Left colon (tissue), 2 donors: ENCODE results near the gene NR3C1. TPM values are rescaled to one million over a fixed set of nuclear protein-coding genes. Genes with fewer than 3 reads are reported as not detected.

ENCODE experiments used
- ATAC-seq: fragments of 200-7000 bp; cut with Tn5 transposase; one replicate; pipeline ENCODE4 v1.9.1; 2020; ENCODE audit warnings: mild to moderate bottlenecking, moderate library complexity
- DNase-seq, 2 donors: peaks; one replicate each; pipeline ENCODE4 v3.0.0-alpha.2; 2020
- intact Hi-C, 2 donors: fragments of 100-400 bp; cut with DNase I in 1 of 2; cut with micrococcal nuclease in 1 of 2; formaldehyde crosslinking; loops; one replicate each; pipeline versions ENCODE4 v1.11.2 to v1.14.0; 2022; cut with DNase I, micrococcal nuclease
- total RNA-seq, 2 donors: library from RNA; stranded (reverse); fragmentation: NEBNext Ultra II Directional; extraction: Animal tissue kit (Norgen Biotek cat#: 25700); gene quantifications; one replicate each; pipeline ENCODE4 v1.2.1, GENCODE V29; 2021
- donor health status: DM: no; HTN: no; CAD: no.
- donor health status: DM: yes; HTN: yes; CAD: no.

NR3C1 gene
- total RNA-seq, 2 donors from 2014 or later = 19.9 to 26.3 TPM

DNA sequence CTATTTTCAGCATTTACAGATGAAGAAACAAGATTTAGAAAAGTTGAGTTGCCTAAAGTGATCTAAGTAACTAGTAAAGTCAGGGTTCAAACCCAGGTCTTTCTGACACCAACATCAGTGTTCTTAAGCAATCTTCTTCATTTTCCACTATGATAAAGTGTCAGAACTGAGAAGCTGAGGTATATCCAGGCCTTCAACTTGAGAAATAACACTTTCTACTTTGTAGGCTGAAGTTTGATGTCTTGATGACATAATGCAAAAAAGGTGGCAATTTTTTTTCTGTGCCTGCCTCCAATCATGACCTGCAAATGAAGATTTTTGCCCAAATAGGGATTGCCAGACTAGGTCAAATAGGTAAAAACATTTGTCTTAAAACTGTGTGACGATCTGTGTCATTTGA, 81.3 kb downstream of the NR3C1 start:
- no peak for ATAC-seq
- intact Hi-C loops = no loop called here
- no peak for DNase-seq

GRCh38 chr5:143319437-143320227, 83.9 kb downstream of the NR3C1 start:
- intact Hi-C loops = no loop called here
- ATAC-seq (no peak), DNase-seq (no peak)

DNA sequence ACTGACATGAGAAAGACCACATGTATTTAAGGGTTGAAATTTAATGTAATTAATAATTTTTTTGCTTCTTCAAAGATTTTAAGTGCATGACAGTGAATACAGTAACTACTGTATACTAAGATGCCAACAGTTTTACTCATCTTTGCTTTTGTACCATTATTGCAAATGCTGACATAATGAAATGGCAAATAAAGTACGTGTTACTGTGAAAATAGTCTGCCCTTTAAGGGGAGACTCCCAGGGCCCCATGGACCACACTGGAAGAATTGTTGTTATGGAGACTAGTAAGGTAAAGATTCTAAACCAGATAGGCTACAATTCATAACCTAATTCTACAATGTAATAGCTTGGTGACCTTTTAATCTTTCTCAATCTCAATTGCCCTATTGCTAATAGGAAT, 84.7 kb downstream of the NR3C1 start:
- ATAC-seq (no peak), DNase-seq (no peak)
- intact Hi-C loops = no loop called here

DNA sequence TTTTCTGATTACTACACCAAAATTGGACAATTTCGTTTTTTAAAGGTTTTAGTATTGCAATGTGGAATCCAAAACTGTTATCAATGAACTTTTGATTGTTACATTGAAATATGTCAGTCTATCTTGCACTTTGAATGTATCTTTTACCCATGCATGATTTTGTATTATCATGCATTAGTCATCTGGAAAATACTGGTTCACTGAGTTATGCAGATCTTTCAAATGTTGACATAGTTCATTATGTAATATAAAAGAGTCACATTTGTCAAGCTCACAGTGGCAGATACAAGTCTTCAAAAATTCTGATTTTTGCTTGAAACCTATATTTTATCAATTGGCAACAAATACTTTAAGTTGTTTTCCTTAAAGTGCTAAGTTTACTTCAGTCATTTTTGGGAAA, 85.2 kb downstream of the NR3C1 start:
- ATAC-seq (no peak), DNase-seq (no peak)
- intact Hi-C loops = no loop called here

DNA sequence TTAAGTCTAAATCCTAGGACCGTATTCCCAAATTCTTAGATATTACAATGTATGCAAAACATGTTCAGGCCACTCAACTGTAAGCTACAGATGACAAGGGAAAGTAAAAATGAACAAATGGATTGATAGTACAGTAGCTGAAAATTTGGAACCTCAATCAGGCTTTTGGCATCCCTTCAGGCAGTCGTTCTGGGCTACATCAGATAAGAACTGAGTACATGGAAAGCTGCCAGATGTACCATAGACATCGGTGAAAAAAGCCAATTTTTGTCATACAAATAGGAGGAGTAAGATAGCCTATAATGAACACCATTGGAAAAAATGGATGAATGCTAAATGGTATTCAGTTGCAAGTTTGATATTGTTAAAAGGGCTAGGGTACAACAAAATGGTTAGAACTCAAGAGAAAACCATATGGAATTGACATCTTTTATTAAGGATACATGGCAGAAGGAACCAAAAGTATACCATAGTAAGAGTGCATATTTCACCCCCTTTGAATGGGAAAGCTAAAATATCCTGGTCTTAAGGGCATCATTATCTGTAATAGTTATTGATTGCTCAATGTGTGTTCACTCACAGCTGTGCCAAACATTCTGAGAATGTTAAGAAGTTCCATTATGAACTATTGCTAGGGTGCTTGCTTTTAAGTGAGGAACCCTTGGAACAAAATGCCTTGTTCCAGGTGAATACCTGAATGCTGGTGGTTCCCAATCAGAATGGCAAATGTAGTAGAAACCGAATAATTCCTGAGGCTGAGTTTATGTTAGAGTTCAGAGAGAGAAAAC, 86.4 kb downstream of the NR3C1 start:
- DNase-seq = no peak
- no peak for ATAC-seq
- intact Hi-C loops = no loop called here

DNA sequence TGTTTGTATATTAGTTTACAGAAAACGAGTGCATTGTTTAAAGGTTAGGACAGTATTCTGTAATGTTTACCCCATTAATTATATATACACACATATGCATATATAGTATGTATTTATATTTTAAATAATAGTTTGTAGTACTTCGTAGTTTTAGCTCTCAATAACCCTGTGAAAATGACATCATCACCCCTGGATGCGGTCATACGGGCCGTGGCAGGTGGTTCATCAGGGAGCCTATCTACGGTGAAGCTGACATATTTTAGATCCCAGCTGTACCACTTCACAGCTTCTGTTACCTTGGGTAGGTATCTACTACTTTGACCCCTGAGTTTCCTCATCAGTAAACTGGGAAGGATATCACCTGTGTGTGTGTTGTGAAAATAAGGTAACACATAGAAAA, 87.1 kb downstream of the NR3C1 start:
- ATAC-seq = no peak
- intact Hi-C loops = no loop called here
- DNase-seq = no peak

DNA sequence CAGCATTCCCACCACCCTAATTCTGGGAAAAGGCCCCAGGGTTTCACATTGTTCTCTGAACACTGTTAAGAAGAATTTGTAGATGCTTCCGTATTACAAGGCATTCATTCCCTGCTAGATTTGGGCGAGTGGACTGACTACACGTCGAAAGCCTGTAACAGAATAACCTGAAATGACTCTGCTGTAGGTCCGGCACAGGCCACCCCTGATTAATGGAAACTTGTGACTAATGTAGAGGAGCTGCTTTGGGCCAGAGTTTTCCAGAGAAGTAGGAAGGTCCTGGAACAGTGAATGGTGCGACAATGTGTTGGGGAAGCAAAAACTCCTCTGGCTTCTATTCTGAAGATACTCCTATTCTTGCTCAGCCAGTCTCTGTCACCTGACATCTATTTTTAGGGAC, 87.6 kb downstream of the NR3C1 start:
- ATAC-seq = no peak
- no peak for DNase-seq
- intact Hi-C loops = no loop called here

DNA sequence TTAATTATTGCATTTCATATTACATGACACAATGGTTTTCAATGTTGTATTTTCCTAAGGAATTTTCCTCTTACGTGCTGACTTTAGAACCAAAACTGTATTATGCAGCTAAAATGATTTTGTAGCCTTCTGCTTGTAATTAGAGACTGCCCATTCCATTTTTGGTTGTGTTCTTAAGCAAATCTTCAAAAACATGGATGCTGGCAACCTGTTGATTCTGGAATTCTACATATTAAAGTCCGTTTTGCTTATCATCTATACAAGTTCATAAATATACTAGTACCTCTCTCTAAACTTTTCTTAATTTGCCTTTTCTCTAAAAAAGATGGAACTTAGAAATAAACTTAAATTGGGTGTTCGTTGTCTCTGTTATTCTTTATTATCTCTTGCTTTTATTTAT, 88.3 kb downstream of the NR3C1 start:
- intact Hi-C loops = no loop called here
- DNase-seq = no peak

GRCh38 chr5:143314659-143315058, 88.8 kb downstream of the NR3C1 start:
- intact Hi-C loops = no loop called here
- DNase-seq (no peak), ATAC-seq (no peak)

More for the DNA sequence above, 88.3 kb downstream of the NR3C1 start:
- ATAC-seq = no peak

- DNase-seq = no peak
- intact Hi-C loops = no loop called here
- no peak for ATAC-seq
Observed at GRCh38 chr5:143314099-143314498, 89.4 kb downstream of the NR3C1 start.

DNA sequence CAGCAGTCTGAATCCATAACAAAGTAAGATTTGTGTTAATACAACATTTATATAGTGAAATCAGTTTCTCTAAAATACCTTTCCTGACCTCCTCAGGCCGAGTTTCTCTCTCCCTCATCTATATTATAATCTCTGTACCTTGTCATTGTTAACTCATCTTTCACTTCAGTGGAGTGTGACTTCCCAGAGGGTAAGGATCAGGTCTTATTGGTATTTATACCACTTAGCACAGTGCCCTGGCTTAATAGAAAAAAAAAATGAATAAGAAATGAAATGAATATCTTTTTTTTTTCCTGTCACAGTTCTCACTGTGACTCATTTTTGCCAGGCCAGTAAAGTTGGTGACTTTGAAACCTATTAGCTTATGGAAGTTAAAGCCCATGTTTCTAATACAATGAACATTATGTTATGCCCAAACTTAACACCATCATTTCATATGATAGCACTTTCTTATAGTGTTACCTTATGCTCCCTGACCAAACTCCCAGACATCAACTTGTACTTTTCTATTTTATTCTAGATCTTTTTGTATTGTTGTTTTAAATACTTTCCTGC, 90.1 kb downstream of the NR3C1 start:
- no peak for DNase-seq
- intact Hi-C loops = no loop called here
- ATAC-seq = no peak

DNA sequence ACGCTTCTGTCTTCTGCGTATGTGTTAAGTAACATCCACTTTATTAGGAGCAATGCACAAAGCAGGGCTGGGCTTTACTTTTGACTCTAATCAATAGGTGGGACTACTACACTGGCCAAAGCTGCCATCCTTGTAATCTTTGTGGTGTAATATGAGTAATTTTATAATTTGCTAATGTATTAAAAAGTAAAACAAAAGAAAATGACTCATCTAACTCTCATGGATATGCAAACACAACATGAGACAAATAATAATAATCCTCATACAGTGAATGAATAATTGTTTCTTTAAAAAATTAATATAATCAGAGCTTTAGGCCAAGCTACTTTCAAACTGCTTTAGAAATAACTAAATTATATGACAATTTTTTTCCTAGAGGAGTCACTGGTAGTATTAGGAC, 90.7 kb downstream of the NR3C1 start:
- no peak for ATAC-seq
- intact Hi-C loops = no loop called here
- DNase-seq = no peak

- intact Hi-C loops = no loop called here
- no peak for DNase-seq
- ATAC-seq = no peak
Observed at GRCh38 chr5:143311955-143312354, 91.5 kb downstream of the NR3C1 start.

GRCh38 chr5:143311428-143311827, 92.1 kb downstream of the NR3C1 start:
- DNase-seq = no peak
- intact Hi-C loops = no loop called here

GRCh38 chr5:143309661-143310431, 93.6 kb downstream of the NR3C1 start:
- intact Hi-C loops = no loop called here
- no peak for ATAC-seq
- no peak for DNase-seq

More at GRCh38 chr5:143311428-143311827, 92.1 kb downstream of the NR3C1 start:
- ATAC-seq = no peak

- intact Hi-C loops = no loop called here
- no peak for DNase-seq
- no peak for ATAC-seq
Observed at GRCh38 chr5:143308731-143309130, 94.8 kb downstream of the NR3C1 start.

DNA sequence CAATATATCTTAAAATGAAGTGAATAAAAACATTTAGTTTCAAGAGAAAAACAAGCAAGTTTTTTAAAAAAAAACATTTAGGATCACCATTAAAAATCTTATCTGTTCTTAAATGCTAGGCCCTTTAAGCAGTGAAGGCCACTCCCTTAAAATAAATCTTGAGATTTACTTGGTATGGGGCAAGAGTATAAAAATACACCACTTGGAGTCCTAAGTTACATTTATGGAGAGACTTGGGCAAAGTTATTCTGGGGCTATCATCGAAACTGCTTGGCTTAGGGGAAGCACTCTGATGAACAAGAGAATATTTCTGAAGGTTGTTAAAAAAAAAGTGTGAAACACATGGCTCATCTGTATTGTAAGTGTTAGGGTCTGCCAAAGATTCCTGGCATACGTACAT, 97.4 kb downstream of the NR3C1 start:
- DNase-seq = no peak
- intact Hi-C loops = no loop called here
- ATAC-seq = no peak

DNA sequence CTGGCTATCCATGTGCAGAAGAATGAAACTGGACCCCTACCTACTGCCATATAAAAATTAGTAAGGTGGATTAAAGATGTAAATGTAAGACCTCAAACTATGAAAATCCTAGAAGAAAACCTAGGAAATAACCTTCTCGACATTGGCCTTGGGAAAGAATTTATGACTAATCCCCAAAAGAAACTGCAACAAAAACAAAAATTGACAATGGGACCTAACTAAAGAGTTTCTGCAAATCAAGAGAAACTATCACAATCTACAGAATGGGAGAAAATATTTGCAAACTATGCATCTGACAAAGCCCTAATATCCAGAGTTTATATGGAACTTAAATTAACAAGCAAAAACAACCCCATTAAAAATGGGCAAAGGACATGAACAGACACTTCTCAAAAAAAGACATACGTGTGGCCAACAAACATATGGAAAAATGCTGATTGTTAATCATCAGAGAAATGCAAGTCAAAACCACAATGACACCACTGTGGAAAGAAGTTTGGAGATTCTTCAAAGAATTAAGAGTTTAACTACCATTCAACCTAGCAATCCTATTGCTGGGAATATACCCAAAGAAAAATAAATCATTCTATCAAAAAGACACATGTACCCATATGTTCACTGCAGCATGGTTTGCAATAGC, 98.5 kb downstream of the NR3C1 start:
- no peak for ATAC-seq
- DNase-seq = no peak
- intact Hi-C loops = no loop called here
